GM20000 (cell line): ENCODE measurements around the gene FNDC1.

Source experiments
- DNase-seq: peaks from one replicate; pipeline ENCODE4 v3.0.0; 2012; ENCODE audit warnings: low spot score
- TF ChIP-seq, protein P1 (sequence below): IDR thresholded peaks from 2 replicates; pipeline ENCODE4 v1.5.1; 2012; ENCODE audit warnings: mild to moderate bottlenecking, control low read depth; ENCODE audit errors: extremely low read depth, missing control alignments

FNDC1 gene

DNA sequence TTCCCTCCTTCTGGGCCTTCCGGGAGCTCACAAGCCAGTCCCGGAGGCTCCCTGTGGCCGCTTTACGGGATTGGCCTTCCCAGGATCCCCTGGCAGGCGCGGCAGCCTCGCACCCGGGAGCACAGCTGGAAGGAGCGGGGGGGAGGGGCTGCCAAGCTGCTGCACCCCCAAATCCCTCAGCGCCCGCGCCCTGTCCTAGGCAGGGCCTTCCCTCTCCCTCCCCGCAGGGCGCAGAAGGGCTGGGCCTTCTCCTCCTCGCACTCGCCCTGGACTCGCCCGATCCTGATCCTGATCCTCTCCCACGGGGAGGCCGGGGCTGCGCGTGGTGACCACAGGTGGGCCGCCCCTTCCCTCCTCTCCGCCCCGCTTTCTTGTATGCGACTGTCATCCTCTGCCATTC is 146.4 kb downstream of the FNDC1 start:
- TF ChIP-seq, protein P1, sequence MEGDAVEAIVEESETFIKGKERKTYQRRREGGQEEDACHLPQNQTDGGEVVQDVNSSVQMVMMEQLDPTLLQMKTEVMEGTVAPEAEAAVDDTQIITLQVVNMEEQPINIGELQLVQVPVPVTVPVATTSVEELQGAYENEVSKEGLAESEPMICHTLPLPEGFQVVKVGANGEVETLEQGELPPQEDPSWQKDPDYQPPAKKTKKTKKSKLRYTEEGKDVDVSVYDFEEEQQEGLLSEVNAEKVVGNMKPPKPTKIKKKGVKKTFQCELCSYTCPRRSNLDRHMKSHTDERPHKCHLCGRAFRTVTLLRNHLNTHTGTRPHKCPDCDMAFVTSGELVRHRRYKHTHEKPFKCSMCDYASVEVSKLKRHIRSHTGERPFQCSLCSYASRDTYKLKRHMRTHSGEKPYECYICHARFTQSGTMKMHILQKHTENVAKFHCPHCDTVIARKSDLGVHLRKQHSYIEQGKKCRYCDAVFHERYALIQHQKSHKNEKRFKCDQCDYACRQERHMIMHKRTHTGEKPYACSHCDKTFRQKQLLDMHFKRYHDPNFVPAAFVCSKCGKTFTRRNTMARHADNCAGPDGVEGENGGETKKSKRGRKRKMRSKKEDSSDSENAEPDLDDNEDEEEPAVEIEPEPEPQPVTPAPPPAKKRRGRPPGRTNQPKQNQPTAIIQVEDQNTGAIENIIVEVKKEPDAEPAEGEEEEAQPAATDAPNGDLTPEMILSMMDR = no peak
- no peak for DNase-seq

DNA sequence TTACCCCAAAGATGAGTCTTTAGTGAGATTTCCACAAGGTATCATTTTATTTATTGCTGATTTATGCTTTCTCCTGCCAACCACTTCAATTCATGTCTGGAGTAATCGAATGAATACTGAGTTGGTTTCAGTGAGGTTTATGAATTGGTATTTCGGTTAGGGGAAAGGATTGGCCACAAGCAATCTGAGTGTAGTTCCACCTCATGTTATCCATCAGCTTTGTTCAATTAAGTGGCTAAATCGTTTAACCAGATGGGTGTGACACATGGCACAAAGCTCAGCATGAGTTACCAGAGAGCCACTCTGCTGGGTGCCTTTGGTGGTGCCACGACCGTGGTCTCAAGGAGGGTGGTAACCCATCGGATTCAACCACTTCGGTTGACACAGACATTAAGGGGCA is 148.2 kb downstream of the FNDC1 start:
- TF ChIP-seq, protein P1 = no peak
- no peak for DNase-seq

DNA sequence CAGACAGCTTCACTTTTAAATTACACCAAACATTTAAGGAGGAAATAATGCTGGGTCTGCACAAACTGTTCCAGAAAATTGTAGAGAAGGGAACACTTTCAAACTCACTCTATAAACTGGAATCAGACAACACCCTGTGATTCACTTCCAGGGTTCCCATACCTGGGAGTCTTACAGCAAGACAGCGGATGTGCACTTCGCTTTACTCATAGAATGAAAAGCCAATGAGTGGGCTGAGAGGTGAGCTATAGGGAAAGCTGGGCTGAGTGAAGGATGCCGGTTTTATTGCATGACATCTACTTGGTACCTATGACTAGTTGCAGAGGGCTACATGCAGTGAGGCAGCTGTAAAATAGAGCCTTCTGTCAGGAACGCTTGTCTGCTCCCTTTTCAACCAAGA is 152.1 kb downstream of the FNDC1 start:
- DNase-seq = no peak
- TF ChIP-seq, protein P1 = no peak
